Measurements from ENCODE around the gene PTMS.

Gene PTMS

GRCh38 chr12:6780573-6780972 is 14.4 kb downstream of the PTMS start:
- Histone ChIP-seq H3K79me2 (ENCODE audit: control insufficient read depth, insufficient read depth, low read length, unreplicated experiment) (no peaks in the 10 kb centered on the region), H2AFZ (ENCODE audit: low read length, unreplicated experiment) (no peak overlapping the region), H3K4me3 (ENCODE audit: low read depth, low read length) (no peak overlapping the region), H3K36me3 (ENCODE audit: insufficient read depth, low read length) (no peaks in the 10 kb centered on the region), H3K27ac (ENCODE audit: low read depth, low read length) (no peak overlapping the region), H3K27me3 (ENCODE audit: insufficient read depth, low read length) (no peaks in the 10 kb centered on the region), H3K4me1 (ENCODE audit: control insufficient read depth, insufficient read depth, low read length, unreplicated experiment) (peaks cover 3% of the 10 kb centered on the region)

GRCh38 chr12:6782119-6782518 is 16.0 kb downstream of the PTMS start:
- Histone ChIP-seq H3K27me3 (ENCODE audit: insufficient read depth, low read length) (no peaks in the 10 kb centered on the region), H3K36me3 (ENCODE audit: insufficient read depth, low read length) (no peaks in the 10 kb centered on the region), H3K4me1 (ENCODE audit: control insufficient read depth, insufficient read depth, low read length, unreplicated experiment) (peaks cover 3% of the 10 kb centered on the region), H3K79me2 (ENCODE audit: control insufficient read depth, insufficient read depth, low read length, unreplicated experiment) (no peaks in the 10 kb centered on the region), H3K27ac (ENCODE audit: low read depth, low read length) (no peak overlapping the region), H3K4me3 (ENCODE audit: low read depth, low read length) (no peak overlapping the region), H2AFZ (ENCODE audit: low read length, unreplicated experiment) (no peak overlapping the region)

- H3K4me1 ChIP-seq (ENCODE audit: control insufficient read depth, insufficient read depth, low read length, unreplicated experiment) = peaks cover 3% of the 10 kb centered on the region
Observed at GRCh38 chr12:6782850-6783566, 16.8 kb downstream of the PTMS start.

GRCh38 chr12:6783828-6784227 is 17.7 kb downstream of the PTMS start:
- H3K27me3 ChIP-seq (ENCODE audit: insufficient read depth, low read length) = no peaks in the 10 kb centered on the region

More at GRCh38 chr12:6782850-6783566, 16.8 kb downstream of the PTMS start:
- Histone ChIP-seq H3K27ac (ENCODE audit: low read depth, low read length) (no peak overlapping the region), H3K36me3 (ENCODE audit: insufficient read depth, low read length) (no peaks in the 10 kb centered on the region), H2AFZ (ENCODE audit: low read length, unreplicated experiment) (no peak overlapping the region), H3K27me3 (ENCODE audit: insufficient read depth, low read length) (no peaks in the 10 kb centered on the region), H3K79me2 (ENCODE audit: control insufficient read depth, insufficient read depth, low read length, unreplicated experiment) (no peaks in the 10 kb centered on the region), H3K4me3 (ENCODE audit: low read depth, low read length) (no peak overlapping the region)

GRCh38 chr12:6784296-6784695 is 18.1 kb downstream of the PTMS start:
- no peaks in the 10 kb centered on the region for H3K36me3 ChIP-seq (ENCODE audit: insufficient read depth, low read length)
- H3K27ac ChIP-seq (ENCODE audit: low read depth, low read length) = no peak overlapping the region
- no peak overlapping the region for H2AFZ ChIP-seq (ENCODE audit: low read length, unreplicated experiment)
- H3K27me3 ChIP-seq (ENCODE audit: insufficient read depth, low read length) = no peaks in the 10 kb centered on the region
- no peaks in the 10 kb centered on the region for H3K4me1 ChIP-seq (ENCODE audit: control insufficient read depth, insufficient read depth, low read length, unreplicated experiment)
- no peak overlapping the region for H3K4me3 ChIP-seq (ENCODE audit: low read depth, low read length)
- no peaks in the 10 kb centered on the region for H3K79me2 ChIP-seq (ENCODE audit: control insufficient read depth, insufficient read depth, low read length, unreplicated experiment)

More at GRCh38 chr12:6783828-6784227, 17.7 kb downstream of the PTMS start:
- Histone ChIP-seq H3K27ac (ENCODE audit: low read depth, low read length) (no peak overlapping the region), H2AFZ (ENCODE audit: low read length, unreplicated experiment) (no peak overlapping the region), H3K4me1 (ENCODE audit: control insufficient read depth, insufficient read depth, low read length, unreplicated experiment) (no peaks in the 10 kb centered on the region), H3K4me3 (ENCODE audit: low read depth, low read length) (no peak overlapping the region), H3K79me2 (ENCODE audit: control insufficient read depth, insufficient read depth, low read length, unreplicated experiment) (no peaks in the 10 kb centered on the region), H3K36me3 (ENCODE audit: insufficient read depth, low read length) (no peaks in the 10 kb centered on the region)

- Histone ChIP-seq H2AFZ (ENCODE audit: low read length, unreplicated experiment) (no peak overlapping the region), H3K27ac (ENCODE audit: low read depth, low read length) (no peak overlapping the region), H3K36me3 (ENCODE audit: insufficient read depth, low read length) (no peaks in the 10 kb centered on the region), H3K4me1 (ENCODE audit: control insufficient read depth, insufficient read depth, low read length, unreplicated experiment) (no peaks in the 10 kb centered on the region), H3K79me2 (ENCODE audit: control insufficient read depth, insufficient read depth, low read length, unreplicated experiment) (no peaks in the 10 kb centered on the region), H3K27me3 (ENCODE audit: insufficient read depth, low read length) (no peaks in the 10 kb centered on the region), H3K4me3 (ENCODE audit: low read depth, low read length) (no peak overlapping the region)
Observed at GRCh38 chr12:6784761-6785160, 18.6 kb downstream of the PTMS start.

- Histone ChIP-seq H2AFZ (ENCODE audit: low read length, unreplicated experiment) (no peak overlapping the region), H3K4me1 (ENCODE audit: control insufficient read depth, insufficient read depth, low read length, unreplicated experiment) (no peaks in the 10 kb centered on the region), H3K27ac (ENCODE audit: low read depth, low read length) (no peak overlapping the region), H3K27me3 (ENCODE audit: insufficient read depth, low read length) (no peaks in the 10 kb centered on the region), H3K36me3 (ENCODE audit: insufficient read depth, low read length) (no peaks in the 10 kb centered on the region), H3K4me3 (ENCODE audit: low read depth, low read length) (no peak overlapping the region), H3K79me2 (ENCODE audit: control insufficient read depth, insufficient read depth, low read length, unreplicated experiment) (no peaks in the 10 kb centered on the region)
Observed at GRCh38 chr12:6786416-6787094, 20.4 kb downstream of the PTMS start.

GRCh38 chr12:6787309-6787708 is 21.1 kb downstream of the PTMS start:
- Histone ChIP-seq H3K4me1 (ENCODE audit: control insufficient read depth, insufficient read depth, low read length, unreplicated experiment) (no peaks in the 10 kb centered on the region), H3K27me3 (ENCODE audit: insufficient read depth, low read length) (no peaks in the 10 kb centered on the region), H2AFZ (ENCODE audit: low read length, unreplicated experiment) (no peak overlapping the region), H3K4me3 (ENCODE audit: low read depth, low read length) (no peak overlapping the region), H3K79me2 (ENCODE audit: control insufficient read depth, insufficient read depth, low read length, unreplicated experiment) (no peaks in the 10 kb centered on the region), H3K27ac (ENCODE audit: low read depth, low read length) (no peak overlapping the region), H3K36me3 (ENCODE audit: insufficient read depth, low read length) (no peaks in the 10 kb centered on the region)

- Histone ChIP-seq H3K4me3 (ENCODE audit: low read depth, low read length) (no peak within 1 kb of the TSS), H3K36me3 (ENCODE audit: insufficient read depth, low read length) (no peaks in the 10 kb centered on the region), H3K27me3 (ENCODE audit: insufficient read depth, low read length) (0 out of 2 replicates have a peak, but pooled peaks cover 5% of the 10 kb centered on the region), H2AFZ (ENCODE audit: low read length, unreplicated experiment) (no peak within 1 kb of the TSS), H3K79me2 (ENCODE audit: control insufficient read depth, insufficient read depth, low read length, unreplicated experiment) (no peaks in the 10 kb centered on the region), H3K27ac (ENCODE audit: low read depth, low read length) (no peak within 1 kb of the TSS), H3K4me1 (ENCODE audit: control insufficient read depth, insufficient read depth, low read length, unreplicated experiment) (no peaks in the 10 kb centered on the region)
Observed at GRCh38 chr12:6788972-6789924, 23.1 kb downstream of the PTMS start, which contains the start of gene CD4. TSS of gene CD4 (plus strand) at chr12:6789528. CDS start at chr12:6800139, 10,611 bp downstream.

GRCh38 chr12:6790496-6791150 is 24.5 kb downstream of the PTMS start:
- no peaks in the 10 kb centered on the region for H3K79me2 ChIP-seq (ENCODE audit: control insufficient read depth, insufficient read depth, low read length, unreplicated experiment)
- no peaks in the 10 kb centered on the region for H3K36me3 ChIP-seq (ENCODE audit: insufficient read depth, low read length)
- peaks cover 8% of the 10 kb centered on the region for H3K27me3 ChIP-seq (ENCODE audit: insufficient read depth, low read length)
- no peak overlapping the region for H2AFZ ChIP-seq (ENCODE audit: low read length, unreplicated experiment)
- no peaks in the 10 kb centered on the region for H3K4me1 ChIP-seq (ENCODE audit: control insufficient read depth, insufficient read depth, low read length, unreplicated experiment)
- H3K4me3 ChIP-seq (ENCODE audit: low read depth, low read length) = no peak overlapping the region
- no peak overlapping the region for H3K27ac ChIP-seq (ENCODE audit: low read depth, low read length)
